Measurements from ENCODE around the gene RPS6KA5.

- TF ChIP-seq, protein P1, sequence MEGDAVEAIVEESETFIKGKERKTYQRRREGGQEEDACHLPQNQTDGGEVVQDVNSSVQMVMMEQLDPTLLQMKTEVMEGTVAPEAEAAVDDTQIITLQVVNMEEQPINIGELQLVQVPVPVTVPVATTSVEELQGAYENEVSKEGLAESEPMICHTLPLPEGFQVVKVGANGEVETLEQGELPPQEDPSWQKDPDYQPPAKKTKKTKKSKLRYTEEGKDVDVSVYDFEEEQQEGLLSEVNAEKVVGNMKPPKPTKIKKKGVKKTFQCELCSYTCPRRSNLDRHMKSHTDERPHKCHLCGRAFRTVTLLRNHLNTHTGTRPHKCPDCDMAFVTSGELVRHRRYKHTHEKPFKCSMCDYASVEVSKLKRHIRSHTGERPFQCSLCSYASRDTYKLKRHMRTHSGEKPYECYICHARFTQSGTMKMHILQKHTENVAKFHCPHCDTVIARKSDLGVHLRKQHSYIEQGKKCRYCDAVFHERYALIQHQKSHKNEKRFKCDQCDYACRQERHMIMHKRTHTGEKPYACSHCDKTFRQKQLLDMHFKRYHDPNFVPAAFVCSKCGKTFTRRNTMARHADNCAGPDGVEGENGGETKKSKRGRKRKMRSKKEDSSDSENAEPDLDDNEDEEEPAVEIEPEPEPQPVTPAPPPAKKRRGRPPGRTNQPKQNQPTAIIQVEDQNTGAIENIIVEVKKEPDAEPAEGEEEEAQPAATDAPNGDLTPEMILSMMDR (IDR thresholded peaks at IDR 0.05; ENCODE audit: low read length) = no peak
- no peak for TF ChIP-seq EZH2 (optimal IDR thresholded peaks at IDR 0.05; ENCODE audit: low read depth, low read length)
These were observed 39.7 kb upstream of the RPS6KA5 start for GRCh38 chr14:91100102-91100501.
